Memory B cell (primary cell): Measurements from ENCODE around the gene PYGO1.
"Not testable (repeated sequence)": the region's sequence is repeated elsewhere in the genome, so short reads cannot be mapped to it uniquely, and the experiment has no call there.

Source experiments
- ATAC-seq: fragments of 150-1000 bp; cut with Tn5 transposase; 2 replicates; pipeline ENCODE4 v1.10.0; 2021; ENCODE audit warnings: low read depth, mild to moderate bottlenecking, moderate library complexity
- DNase-seq, 2 donors: peaks; one replicate each; pipeline ENCODE4 v3.0.0; 2022; ENCODE audit warnings: low spot score in 2 of 2
- H3K27ac Mint-ChIP-seq: one replicate; pipeline ENCODE4 v1.8.0; 2022; ENCODE audit warnings: mild to moderate bottlenecking, moderate library complexity, mixed read lengths
- H3K27me3 Mint-ChIP-seq: one replicate; pipeline ENCODE4 v1.8.0; 2022; ENCODE audit warnings: mixed read lengths
- H3K36me3 Mint-ChIP-seq: one replicate; pipeline ENCODE4 v1.8.0; 2022; ENCODE audit warnings: mild to moderate bottlenecking, mixed read lengths
- H3K4me1 Mint-ChIP-seq: one replicate; pipeline ENCODE4 v1.8.0; 2022; ENCODE audit warnings: mixed read lengths
- H3K4me3 Mint-ChIP-seq: one replicate; pipeline ENCODE4 v1.8.0; 2022; ENCODE audit warnings: mild to moderate bottlenecking, moderate library complexity, mixed read lengths
- H3K9me3 Mint-ChIP-seq: one replicate; pipeline ENCODE4 v1.8.0; 2022; ENCODE audit warnings: mixed read lengths

The PYGO1 gene

GRCh38 chr15:55588070-55588814, at the start of gene PYGO1:
PYGO1 (minus strand) TSS chr15:55588345; CDS start chr15:55587883, 462 bp downstream.
- DNase-seq (peak; percentile 15 to 26), ATAC-seq (peak; percentile 66)
- Mint-ChIP-seq H3K27ac (no peak within 1 kb of the TSS), H3K4me1 (no peaks in the 10 kb centered on the region), H3K4me3 (peak within 1 kb of the TSS; percentile 76), H3K36me3 (no peaks in the 10 kb centered on the region), H3K9me3 (no peaks in the 10 kb centered on the region), H3K27me3 (peaks cover 10% of the 10 kb centered on the region)

DNA sequence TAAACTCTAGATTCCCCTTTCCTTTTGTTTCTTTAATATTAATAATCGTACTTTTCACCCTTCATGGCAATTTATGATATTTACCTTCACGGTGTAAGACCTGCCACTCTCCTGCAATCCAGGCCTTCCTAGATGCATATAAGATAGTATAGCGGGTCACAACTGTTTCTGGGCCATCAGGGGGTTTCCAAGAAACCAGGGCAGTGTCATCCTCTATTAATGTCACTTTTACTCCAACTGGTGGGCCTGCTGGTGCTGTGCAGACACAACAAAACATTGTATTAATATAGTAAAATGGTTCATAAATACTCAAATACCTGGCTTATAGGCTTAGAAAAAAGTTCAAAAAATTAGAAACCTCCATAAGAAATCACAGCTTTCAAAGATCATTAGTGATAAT, 48.9 kb upstream of the PYGO1 start:
- DNase-seq (no peak), ATAC-seq (no peak)
- Mint-ChIP-seq H3K36me3 (no peaks in the 10 kb centered on the region), H3K4me1 (no peaks in the 10 kb centered on the region), H3K27me3 (peaks cover 10% of the 10 kb centered on the region), H3K4me3 (no peak overlapping the region), H3K9me3 (no peaks in the 10 kb centered on the region), H3K27ac (no peak overlapping the region)

DNA sequence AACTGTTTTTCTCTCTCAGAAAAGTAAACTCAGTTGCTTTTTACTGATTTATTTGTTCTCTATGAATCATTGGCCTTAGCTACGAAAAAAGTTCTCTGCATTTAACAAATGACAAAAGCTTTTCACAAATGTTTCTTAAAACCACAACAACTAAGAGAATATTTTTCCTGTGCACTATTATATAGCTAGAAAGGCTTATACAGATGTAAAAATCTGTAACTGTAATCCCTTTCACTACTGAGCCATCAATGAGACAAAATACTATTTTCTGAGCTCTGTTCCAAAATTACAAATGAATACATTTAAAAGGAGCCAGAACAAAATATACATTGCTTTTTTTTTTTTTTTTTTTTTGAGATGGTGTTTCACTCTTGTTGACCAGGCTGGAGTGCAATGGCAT, 45.6 kb upstream of the PYGO1 start:
- no peak for ATAC-seq
- Mint-ChIP-seq H3K4me1 (no peaks in the 10 kb centered on the region), H3K36me3 (no peaks in the 10 kb centered on the region), H3K27ac (no peak overlapping the region), H3K9me3 (no peaks in the 10 kb centered on the region), H3K27me3 (peaks cover 9% of the 10 kb centered on the region), H3K4me3 (no peak overlapping the region)
- DNase-seq = no peak

DNA sequence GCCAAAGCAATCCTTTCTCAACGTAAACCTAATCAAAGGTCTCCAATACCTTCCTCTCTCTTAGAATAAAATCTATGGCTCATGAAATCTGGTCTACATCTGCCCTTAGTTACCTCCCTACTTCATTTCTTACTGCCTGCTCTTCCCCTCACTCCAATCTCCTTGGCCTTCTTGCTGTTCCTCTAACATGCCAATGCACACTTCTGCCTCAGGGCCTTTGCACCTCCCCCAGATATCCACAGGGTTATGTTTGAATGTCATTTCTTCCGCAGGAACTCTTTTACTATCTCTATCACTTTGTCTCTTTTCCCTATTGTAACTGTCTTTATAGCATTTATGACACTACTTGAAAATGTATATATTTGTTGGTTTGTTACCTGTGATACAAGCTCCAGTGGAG, 44.3 kb upstream of the PYGO1 start:
- Mint-ChIP-seq H3K4me1 (peaks cover 2% of the 10 kb centered on the region), H3K4me3 (no peak overlapping the region), H3K9me3 (no peaks in the 10 kb centered on the region), H3K27me3 (peaks cover 11% of the 10 kb centered on the region), H3K27ac (no peak overlapping the region), H3K36me3 (no peaks in the 10 kb centered on the region)
- ATAC-seq = no peak
- no peak for DNase-seq

- H3K27me3 Mint-ChIP-seq = peaks cover 8% of the 10 kb centered on the region
- H3K9me3 Mint-ChIP-seq = no peaks in the 10 kb centered on the region
- DNase-seq (no peak), ATAC-seq (no peak)
- peaks cover 2% of the 10 kb centered on the region for H3K4me1 Mint-ChIP-seq
- no peaks in the 10 kb centered on the region for H3K36me3 Mint-ChIP-seq
- H3K4me3 Mint-ChIP-seq = no peak overlapping the region
- H3K27ac Mint-ChIP-seq = no peak overlapping the region
Observed at GRCh38 chr15:55630858-55631257, 42.7 kb upstream of the PYGO1 start.

DNA sequence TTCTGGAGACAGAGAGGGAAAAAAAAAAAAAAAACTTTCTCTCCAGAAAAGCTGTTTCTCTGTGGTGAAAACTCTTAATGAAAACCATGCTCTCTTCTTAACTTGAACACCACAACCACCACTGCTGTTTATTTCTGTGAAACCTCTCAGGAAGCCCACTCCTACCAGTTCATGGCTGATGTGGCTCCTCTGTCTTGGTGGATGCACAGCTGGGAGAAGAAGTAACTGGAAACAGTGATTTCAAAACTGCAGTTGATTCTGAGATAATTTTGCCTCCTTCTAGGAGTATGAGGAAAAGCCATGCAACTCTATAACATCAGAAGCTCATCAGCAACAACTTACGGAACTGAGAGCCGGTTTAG, 40.2 kb upstream of the PYGO1 start:
- H3K36me3 Mint-ChIP-seq = no peaks in the 10 kb centered on the region
- peaks cover 6% of the 10 kb centered on the region for H3K27me3 Mint-ChIP-seq
- ATAC-seq = no peak
- H3K4me1 Mint-ChIP-seq = peaks cover 2% of the 10 kb centered on the region
- no peak overlapping the region for H3K27ac Mint-ChIP-seq
- no peak for DNase-seq
- H3K9me3 Mint-ChIP-seq = no peaks in the 10 kb centered on the region
- H3K4me3 Mint-ChIP-seq = no peak overlapping the region

GRCh38 chr15:55627730-55628368, 39.7 kb upstream of the PYGO1 start:
- Mint-ChIP-seq H3K9me3 (no peaks in the 10 kb centered on the region), H3K4me1 (peaks cover 2% of the 10 kb centered on the region), H3K4me3 (no peak overlapping the region), H3K36me3 (no peaks in the 10 kb centered on the region), H3K27ac (no peak overlapping the region), H3K27me3 (peaks cover 6% of the 10 kb centered on the region)
- no peak for DNase-seq
- ATAC-seq = no peak

- H3K27me3 Mint-ChIP-seq = peaks cover 5% of the 10 kb centered on the region
- no peak overlapping the region for H3K27ac Mint-ChIP-seq
- H3K4me1 Mint-ChIP-seq = no peaks in the 10 kb centered on the region
- no peaks in the 10 kb centered on the region for H3K36me3 Mint-ChIP-seq
- H3K9me3 Mint-ChIP-seq = no peaks in the 10 kb centered on the region
- ATAC-seq (peak; percentile 42), DNase-seq (no peak)
- no peak overlapping the region for H3K4me3 Mint-ChIP-seq
Observed at GRCh38 chr15:55619783-55620182, 31.6 kb upstream of the PYGO1 start.

DNA sequence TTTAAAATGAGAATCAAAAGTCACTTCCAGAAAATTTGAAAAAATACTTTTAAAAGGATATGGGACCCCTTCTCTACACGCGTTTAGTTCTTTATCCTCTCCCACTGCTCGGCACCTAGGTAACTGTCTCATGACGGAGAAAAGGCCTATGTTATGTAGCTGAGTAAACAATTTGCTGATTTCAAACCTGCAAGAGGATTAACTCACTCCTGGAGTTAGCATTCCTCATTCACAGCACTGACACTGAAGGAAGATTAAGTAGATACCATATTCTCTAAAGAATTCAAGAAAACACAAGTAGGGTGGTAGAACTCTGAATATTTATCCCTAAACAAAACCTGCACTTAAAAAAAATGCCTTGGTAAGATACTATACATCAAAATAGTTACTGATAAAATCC, 30.2 kb upstream of the PYGO1 start:
- DNase-seq (no peak), ATAC-seq (no peak)
- no peaks in the 10 kb centered on the region for H3K4me1 Mint-ChIP-seq
- no peaks in the 10 kb centered on the region for H3K36me3 Mint-ChIP-seq
- H3K27me3 Mint-ChIP-seq = peaks cover 10% of the 10 kb centered on the region
- no peaks in the 10 kb centered on the region for H3K9me3 Mint-ChIP-seq
- no peak overlapping the region for H3K27ac Mint-ChIP-seq
- H3K4me3 Mint-ChIP-seq = no peak overlapping the region

DNA sequence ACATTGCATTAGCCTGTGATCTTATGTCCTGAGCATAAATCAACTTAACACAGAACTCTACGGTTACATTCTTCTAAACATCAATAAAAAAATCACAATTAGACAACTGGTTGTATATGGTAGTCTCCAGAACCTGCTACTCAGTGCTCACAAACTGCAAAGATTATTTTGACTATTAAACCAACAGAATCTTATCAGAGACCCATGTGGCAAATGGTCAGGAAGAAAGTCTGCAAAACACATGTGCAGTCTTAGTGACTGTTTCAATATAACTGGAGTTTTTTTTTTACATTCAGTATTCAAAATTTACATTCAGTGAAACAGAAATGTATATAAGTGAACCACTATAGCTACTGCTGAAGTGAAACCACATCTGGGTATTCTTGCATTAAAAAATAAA, 27.3 kb upstream of the PYGO1 start:
- ATAC-seq (no peak), DNase-seq (no peak)
- no peak overlapping the region for H3K4me3 Mint-ChIP-seq
- no peak overlapping the region for H3K27ac Mint-ChIP-seq
- H3K4me1 Mint-ChIP-seq = no peaks in the 10 kb centered on the region
- no peaks in the 10 kb centered on the region for H3K36me3 Mint-ChIP-seq
- H3K9me3 Mint-ChIP-seq = peaks cover 2% of the 10 kb centered on the region
- H3K27me3 Mint-ChIP-seq = peaks cover 10% of the 10 kb centered on the region

- Mint-ChIP-seq H3K9me3 (peaks cover 3% of the 10 kb centered on the region), H3K27ac (no peak overlapping the region), H3K4me1 (no peaks in the 10 kb centered on the region), H3K36me3 (no peaks in the 10 kb centered on the region), H3K4me3 (no peak overlapping the region), H3K27me3 (peaks cover 10% of the 10 kb centered on the region)
- DNase-seq (no peak), ATAC-seq (no peak)
Observed at GRCh38 chr15:55613727-55614126, 25.6 kb upstream of the PYGO1 start.

DNA sequence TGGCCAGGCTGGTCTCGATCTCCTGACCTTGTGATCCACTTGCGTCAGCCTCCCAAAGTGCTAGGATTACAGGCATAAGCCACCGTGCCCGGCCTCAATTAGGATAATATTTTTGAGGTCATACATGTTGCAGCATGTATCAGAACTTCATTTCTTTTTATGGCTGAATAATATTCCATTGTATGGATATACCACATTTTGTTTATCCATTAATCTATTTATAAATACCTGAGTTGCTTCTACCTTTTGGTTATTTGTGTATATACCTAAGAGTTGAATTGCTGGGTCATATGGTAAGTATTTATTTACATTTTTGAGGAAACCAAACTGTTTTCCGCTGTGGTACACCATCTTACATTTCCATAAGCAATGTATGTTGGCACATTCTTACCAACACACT, 18.1 kb upstream of the PYGO1 start:
- Mint-ChIP-seq H3K9me3 (peaks cover 8% of the 10 kb centered on the region), H3K27ac (no peak overlapping the region), H3K4me1 (no peaks in the 10 kb centered on the region), H3K4me3 (no peak overlapping the region), H3K36me3 (no peaks in the 10 kb centered on the region), H3K27me3 (peaks cover 2% of the 10 kb centered on the region)
- ATAC-seq (no peak), DNase-seq (no peak)

DNA sequence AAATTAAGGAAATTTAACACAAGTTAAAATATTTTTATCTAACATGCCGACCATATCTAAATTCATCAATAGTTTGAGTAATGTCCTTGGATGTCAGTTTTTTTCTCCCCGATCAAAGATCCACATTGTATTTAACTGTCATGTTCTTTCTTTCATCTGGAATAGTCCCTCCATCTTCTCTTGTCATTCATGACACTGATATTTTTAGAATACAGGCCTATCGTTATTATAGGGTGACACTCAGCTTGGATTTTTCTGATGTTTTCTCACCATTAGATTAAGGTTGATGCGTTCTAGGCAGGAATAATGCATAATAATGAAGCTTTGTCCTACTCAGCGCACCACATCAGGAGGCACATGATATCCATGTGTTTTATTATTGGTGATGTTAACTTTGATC, 13.2 kb upstream of the PYGO1 start:
- Mint-ChIP-seq H3K36me3 (no peaks in the 10 kb centered on the region), H3K4me3 (no peak overlapping the region), H3K9me3 (no peaks in the 10 kb centered on the region), H3K4me1 (peaks cover 2% of the 10 kb centered on the region), H3K27ac (no peak overlapping the region), H3K27me3 (peaks cover 5% of the 10 kb centered on the region)
- no peak for ATAC-seq
- DNase-seq = no peak

DNA sequence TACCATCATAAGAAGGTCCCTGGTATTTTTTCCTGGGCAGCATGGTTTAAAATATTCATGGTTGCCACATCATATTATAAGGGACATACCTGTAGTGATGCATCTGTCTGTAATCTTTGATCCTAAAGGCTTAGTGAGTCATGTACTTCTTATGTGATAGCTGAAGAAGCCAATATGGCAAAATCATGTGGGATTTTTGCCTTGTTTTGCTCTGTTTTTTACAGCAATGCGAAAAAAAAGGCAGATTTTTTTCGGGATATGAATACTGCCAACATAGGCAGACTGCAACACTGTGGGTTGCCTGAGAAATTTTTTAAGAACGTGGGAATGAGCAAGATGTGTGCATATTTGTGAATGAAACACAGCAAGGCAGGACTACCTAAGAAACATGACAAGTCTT, 11.3 kb upstream of the PYGO1 start:
- DNase-seq (no peak), ATAC-seq (no peak)
- Mint-ChIP-seq H3K36me3 (no peaks in the 10 kb centered on the region), H3K9me3 (no peaks in the 10 kb centered on the region), H3K27ac (no peak overlapping the region), H3K4me1 (peaks cover 2% of the 10 kb centered on the region), H3K4me3 (no peak overlapping the region), H3K27me3 (peaks cover 7% of the 10 kb centered on the region)

GRCh38 chr15:55593019-55593418, 4.9 kb upstream of the PYGO1 start:
- H3K27me3 Mint-ChIP-seq = peaks cover 10% of the 10 kb centered on the region
- not testable (repeated sequence) for ATAC-seq

More at GRCh38 chr15:55593019-55593418, 4.9 kb upstream of the PYGO1 start:
- H3K4me1 Mint-ChIP-seq, H3K4me3 Mint-ChIP-seq, H3K9me3 Mint-ChIP-seq, DNase-seq, H3K36me3 Mint-ChIP-seq, H3K27ac Mint-ChIP-seq: not testable (repeated sequence)
